ENCODE measurements around the gene NRIP1.
"Not testable (repeated sequence)": the region's sequence is repeated elsewhere in the genome, so short reads cannot be mapped to it uniquely, and the experiment has no call there.

Gene NRIP1

DNA sequence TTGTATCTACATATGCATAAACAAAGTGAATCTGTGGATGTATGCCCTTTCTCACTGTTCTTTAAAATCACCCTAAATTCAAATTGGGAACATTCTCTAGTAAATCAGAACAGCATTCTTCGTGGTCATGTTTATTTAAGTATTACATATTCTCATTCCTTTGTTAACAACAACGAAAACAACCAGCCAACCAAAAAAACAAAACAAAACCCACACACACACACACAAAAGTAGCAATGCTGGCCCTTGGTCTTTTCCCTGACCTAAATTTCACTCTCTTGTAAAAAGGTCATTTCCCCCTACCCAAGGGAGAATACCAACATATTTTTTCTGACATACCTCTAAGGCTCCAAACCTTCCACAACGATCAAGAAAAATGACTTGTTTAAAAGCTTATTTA, 102.6 kb downstream of the NRIP1 start:
- DNase-seq: no peak

DNA sequence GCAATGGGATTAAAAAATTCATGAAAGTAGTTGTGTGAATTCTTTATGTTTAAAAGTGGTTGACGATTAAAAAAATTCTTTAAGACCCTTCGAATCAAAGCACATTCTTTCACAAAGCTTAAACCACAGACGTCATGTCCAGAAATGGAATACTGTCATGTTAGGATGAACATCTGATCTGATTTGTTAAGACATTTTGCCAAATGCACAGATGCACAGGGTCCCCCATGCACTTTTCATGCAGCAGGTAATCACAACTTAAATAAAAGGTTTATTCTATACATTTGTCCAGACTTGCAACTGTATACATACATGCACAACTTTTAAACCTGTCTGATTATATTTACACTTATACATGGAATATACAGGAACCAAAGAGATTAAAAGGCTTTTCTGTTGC, 103.3 kb downstream of the NRIP1 start:
- no peak for DNase-seq

DNA sequence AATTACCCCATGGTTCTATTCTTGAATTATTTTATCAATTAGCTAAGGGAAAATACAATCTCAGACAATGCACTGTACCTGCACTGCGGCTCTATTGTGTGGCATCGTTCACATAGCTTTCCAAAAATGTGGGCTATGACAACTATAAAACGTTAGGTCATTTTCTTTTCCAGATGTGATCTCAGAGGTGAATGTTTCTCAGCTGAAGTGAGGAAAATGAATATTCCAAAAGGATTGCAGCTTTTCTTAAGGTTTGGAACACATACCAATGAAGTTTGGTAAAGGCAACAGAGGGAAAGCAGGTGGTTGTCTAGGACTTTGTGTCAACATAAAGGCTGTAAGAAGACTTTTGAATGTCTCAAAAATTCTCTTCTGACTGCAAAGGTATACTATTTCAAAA, 105.5 kb downstream of the NRIP1 start:
- no peak for DNase-seq

DNA sequence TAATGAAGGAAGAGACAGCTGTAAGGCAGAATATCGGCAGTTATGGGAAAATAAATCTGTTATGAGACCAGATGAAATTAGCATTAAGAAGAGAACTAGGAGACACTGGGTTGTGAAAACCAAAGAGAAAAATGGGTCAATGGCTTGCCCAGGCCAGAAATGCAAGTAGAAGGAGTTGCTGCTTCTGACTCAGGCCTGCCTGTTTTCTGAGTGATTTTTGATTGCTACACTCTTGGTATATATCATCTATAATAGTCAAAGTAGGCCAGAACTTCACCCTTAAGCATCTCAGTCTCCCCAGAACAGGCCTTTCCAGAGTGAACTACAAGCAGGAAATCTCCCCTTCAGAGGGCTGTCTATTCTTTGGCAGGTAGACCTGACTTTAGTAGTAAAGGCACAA, 107.0 kb downstream of the NRIP1 start:
- DNase-seq: no peak

DNA sequence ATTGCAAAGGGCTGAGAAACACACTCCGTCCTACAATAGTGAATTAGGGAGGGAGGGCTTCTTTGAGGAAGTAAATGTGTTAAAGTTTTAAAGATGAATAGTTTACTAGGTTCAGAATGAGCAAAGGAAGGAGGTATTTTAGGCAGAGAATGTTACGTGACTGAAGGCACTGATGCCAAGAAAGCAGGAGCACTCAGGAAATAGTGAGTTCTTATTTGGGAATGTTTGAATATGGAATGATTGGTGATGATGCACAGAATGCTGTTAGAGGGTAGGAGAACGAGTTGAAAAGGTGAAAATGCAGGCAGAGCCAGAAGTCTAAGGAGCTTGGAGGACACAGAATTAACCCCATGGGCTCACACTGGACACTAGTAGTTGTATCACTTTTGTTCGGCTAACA, 108.0 kb downstream of the NRIP1 start:
- no peak for DNase-seq

DNA sequence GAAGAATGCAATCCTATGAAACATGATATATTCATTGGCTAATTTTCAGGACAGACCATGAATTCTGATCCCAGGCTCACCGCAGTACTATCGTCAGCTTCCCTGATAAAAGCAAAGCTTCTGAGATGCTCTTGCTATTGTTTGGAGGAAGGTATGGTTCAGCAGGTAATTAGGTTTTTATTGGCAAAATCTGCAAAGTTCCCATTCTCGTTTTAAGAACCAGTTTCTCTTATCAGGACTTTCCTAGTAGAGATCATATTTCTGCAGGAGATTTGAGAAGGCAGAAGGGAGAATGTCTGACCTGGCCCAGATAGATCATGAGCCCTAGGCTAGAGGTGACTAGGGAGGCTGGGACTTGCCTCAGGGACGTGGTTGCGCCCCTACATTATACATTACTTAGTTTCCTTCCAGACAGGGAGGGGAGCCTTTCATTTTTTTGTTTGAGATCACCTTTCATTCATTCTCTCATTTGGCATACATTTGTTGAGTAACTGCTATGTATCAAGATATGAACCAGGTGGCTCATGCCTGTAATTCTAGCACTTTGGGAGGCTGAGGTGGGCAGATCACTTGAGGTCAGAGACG, 108.8 kb downstream of the NRIP1 start:
- no peak for DNase-seq

DNA sequence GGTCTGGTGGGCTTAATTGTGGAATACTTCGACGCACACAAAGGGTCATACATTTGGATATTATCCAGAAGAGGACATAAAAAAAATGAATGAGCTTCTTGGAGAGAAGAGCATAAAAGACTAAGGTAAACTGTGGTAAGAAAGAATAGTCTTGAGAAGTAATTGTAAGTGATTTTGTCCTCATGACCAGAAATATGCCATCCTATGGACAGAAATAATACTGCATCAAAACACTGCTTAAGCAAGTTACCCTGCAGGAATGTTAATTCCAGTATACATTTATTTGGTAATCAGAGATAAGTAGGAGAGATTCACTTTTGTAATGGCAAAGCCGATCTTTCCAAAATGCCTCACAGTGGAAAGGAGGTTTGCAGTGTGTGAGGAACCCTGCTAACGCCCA, 111.9 kb downstream of the NRIP1 start:
- DNase-seq: no peak

DNA sequence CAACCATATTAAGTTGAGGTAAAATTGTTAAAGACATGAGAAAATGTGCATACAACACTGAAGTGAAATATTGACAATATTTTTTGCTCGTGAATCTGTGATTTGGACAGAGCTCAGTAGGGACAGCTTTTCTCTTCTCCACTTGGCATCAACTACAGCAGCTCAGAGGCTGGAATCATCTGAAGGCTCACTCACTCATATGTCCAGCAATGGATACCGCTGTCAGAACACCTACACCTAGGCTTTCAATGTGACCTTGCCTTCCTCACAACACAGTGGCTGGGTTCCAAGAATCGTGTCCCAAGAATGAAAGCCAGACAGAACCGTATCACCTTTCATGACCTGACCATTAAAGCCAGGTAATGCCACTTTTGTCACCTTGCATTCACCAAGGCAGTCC, 115.2 kb downstream of the NRIP1 start:
- DNase-seq: no peak

DNA sequence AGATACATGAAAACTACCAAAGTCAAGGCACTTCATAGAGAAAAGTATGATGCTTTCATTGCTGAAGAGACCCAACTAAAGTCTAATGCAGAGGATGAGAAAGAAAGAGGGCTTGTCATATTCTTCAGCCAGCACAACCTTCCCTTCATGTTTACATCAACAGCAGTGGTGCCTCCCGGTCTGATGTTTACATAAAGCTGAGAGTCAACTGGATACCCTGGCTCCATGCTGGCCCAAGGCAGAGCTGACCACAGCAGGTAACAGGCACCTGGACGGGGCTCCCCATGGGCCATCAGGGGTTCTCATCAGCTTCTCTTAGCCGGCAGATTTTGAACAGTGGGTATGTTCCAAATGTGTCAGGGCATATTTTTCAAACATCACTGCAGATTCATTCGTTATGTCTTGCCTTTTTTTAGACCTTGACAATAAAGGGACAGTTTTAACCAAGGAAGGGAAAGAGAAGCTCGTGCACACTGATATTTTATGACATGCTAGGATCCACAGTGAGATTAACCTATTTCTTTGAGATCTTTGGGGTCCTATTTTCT, 117.1 kb downstream of the NRIP1 start:
- DNase-seq: no peak

DNA sequence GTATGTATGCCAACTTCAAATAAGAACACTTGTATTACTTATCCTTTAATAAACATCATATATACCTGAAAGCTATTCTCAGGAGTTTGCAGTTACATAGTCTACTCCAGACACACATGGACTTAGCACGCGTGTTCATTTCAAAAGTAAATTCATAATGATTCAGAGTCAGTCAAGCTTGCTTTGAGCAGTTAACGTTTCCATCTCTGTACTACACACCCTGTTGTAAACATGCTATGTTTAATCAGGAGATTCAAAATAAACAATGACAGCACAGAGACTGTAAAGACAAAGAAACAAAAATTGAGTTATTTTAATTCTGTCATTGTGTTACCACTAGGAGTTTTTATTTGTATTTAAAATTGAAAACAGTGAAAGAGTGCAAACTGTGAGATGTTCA, 119.6 kb downstream of the NRIP1 start:
- no peak for DNase-seq

DNA sequence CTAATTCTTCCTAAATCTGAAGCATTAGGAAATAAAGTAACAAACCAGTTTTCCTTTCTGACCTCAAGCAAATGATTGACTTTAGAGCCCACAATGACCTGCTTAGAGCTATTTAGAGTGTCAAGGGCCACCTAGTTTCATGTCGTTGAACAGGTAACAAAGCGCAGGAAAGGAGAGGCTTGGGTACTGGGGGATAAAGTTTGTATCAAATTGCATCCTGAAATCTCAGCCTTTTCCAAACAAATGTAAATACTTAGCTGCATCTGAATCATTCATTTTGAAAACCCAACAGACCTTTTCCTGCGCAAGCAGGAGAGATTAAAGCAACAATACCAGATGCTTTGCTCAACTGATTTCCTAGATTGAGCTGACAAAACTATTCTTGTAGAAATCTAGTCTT, 121.2 kb downstream of the NRIP1 start:
- no peak for DNase-seq

DNA sequence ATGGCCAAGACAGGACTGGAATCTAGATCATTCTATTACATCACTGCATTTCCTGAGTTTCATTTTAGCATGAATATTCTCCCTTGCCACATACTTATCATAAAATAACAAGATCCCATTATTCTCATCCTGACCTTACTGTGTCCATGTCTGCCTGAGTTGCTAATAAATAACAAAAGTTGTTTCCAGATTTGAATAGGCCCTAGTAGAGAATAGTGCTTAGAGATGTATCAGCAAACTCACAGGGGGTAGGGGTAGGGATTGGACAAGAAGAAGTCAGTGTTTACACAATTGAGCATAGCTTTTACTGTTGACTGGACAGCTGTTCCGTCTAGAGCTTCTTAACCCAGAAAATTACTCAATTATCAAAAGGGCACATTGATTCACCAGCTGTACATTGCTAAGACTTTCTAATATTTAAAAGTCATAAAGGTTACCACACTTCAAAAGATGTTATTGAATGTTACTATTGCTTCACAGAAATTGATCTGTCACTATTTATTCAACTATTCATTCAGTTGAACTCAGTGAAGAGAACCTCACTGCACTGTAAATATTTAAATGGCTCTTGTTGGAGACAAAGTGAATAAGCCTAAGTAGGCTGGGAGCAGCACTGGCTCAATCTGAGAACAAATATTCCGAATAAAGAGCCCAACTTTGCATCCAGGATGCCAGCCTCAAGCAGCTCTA, 121.9 kb downstream of the NRIP1 start:
- no peak for DNase-seq

DNA sequence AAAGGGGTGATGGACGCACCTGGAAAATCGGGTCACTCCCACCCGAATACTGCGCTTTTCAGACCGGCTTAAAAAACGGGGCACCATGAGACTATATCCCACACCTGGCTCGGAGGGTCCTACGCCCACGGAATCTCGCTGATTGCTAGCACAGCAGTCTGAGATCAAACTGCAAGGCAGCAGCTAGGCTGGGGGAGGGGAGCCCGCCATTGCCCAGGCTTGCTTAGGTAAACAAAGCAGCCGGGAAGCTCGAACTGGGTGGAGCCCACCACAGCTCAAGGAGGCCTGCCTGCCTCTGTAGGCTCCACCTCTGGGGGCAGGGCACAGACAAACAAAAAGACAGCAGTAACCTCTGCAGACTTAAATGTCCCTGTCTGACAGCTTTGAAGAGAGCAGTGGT, 137.5 kb downstream of the NRIP1 start:
- not testable (repeated sequence) for DNase-seq

DNA sequence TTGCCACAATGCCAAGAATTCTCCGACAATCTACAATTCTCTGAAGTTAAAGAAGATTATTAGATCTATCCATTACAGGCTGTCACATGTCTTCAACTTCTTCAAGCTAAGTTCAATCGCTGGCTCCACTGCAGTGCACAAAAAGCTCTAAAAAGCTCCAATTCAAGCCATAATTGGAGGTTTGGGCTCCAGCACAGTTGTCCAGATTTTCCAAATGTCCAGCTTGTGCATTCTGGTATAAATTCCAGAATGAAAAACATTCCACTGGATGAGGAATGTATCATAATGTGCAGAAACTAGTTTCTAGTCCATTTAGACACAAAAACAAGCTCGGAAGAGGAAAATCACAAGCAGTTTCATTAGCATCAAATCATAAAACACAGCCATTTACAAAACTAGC, 138.6 kb downstream of the NRIP1 start:
- no peak for DNase-seq

DNA sequence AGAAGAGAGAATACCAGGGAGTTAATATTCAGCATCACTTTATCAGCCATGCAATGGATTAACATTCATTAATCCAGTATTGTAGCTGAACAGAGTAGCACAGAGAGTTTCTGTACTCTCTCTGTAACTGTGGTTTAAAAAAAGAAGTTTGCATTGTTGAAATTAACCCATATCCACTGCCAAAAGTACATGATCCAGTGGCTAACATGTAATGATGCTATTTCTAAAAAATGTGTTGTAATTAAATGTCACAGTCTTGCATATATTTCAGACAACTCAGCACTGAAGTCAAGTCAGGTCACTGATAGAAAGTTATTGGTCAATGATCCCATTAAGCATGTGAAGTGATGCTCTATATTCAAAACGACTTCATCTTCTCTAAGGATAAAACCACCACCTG, 141.3 kb downstream of the NRIP1 start:
- DNase-seq: no peak

DNA sequence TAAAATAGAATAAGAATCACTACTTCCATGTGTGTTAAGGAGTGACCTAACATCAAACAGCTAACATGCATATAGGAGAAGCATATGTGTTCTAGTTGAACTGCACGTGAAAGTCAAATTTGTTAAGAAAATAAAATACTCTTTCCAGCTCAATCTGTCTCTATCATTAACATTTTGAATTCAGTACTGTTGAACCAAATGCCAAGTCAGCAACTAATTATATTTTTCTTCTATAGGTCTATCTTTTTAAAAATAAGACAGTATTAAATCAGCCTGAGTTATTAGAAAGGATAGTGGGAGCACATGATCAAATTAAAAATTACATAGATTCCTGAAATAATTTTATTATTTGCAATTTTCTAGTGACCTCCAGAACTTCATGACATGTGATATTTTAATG, 141.8 kb downstream of the NRIP1 start:
- no peak for DNase-seq

DNA sequence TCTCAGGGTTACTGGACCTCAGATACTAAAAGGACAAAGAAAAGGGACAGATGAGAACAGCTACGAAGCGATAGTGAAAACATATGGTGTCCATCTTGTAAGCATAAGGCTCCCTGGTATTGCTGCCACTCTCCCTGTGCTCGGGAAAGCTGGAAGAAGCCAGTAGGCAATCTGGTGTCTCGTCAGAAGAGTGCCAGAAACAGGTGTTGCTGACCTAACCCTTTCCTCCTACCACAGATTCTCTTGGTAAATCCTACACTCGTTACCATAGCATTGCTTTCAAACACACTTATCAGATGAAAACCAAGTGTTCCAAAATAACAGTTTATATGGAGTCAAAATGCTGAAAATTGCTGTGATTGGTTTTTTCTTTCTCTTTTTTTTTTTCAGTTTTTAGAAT, 146.3 kb downstream of the NRIP1 start:
- DNase-seq: no peak

DNA sequence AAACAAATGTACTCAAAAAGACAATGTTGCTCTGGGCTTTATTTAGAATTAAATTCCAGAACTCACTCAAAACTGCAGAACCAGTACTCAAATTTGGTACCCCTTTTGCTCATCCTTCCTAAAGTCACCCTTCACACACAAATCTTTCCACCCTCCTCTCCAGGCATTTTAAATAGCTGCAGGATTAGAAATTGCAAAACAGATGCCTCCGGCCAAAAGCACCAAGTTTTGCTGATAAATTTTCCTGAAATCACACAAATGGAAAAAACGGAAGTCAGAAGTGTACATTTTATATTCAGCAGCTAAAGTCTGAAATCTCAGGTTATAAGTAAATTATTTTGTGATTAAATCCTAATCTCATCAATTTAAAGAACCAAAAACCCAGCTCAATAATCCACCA, 147.0 kb downstream of the NRIP1 start:
- no peak for DNase-seq

DNA sequence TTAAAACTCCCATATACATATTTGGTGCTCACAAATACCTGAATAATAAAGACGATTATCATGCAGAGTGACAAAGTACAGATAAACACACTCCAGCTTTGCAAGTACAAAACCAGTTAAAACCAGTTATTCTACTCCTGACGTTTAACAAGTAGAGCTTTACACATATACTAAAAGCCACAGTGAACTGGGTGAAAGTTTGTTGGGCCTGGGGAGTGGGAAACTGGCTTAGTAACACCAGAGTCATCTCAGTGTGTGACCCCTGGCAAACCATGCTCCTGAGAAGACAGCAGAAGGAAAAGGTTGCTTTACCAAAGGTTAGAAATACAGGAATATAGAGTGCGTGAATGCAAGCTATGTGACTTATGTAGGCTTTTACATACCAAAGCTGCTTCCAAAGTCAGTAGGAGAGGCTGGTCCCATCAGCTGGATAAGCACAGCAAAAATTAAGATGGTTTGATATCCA, 148.1 kb downstream of the NRIP1 start:
- DNase-seq: no peak

DNA sequence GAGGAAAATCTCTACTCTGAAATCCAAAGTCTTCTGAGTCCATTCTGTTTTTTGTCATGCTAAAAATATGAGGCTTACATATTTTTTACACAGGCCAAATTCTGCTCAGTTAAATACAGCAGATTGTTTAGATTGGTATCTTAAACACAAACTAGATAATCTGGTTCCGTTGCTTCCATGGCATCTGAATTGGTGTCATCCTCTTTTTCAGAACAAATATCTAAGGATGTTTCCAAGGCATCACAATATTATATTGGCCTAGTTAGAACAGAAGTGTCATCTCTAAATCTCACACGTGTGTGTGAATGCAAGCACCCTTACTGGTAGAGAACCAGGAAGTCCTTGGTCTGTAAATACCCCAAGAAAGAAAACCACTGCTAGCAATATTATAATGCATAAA, 151.2 kb downstream of the NRIP1 start:
- no peak for DNase-seq

DNA sequence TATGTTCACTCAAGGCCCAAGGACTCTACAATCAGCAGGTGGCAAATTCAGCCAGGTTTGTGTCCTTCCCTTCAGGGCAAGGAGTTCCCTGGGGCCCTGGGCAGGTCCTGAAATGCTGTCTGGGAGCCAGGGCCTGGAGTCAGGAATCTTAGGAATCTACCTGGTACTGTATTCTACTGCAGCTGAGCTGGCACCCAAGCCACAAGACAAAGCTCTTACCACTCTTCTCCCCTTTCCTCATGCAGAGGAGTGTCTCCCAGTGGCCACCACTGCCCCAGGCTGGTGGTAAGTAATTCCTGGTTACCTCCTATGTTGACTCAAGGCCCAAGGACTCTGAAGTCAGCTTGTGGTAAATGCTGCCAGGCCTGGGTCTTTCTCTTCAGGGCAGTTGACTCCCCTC, 153.4 kb downstream of the NRIP1 start:
- DNase-seq: no peak
